MM.1S (cell line): ENCODE results near the gene IL22.

ENCODE experiments used
- EZH2 ChIP-seq: fragments of 300-600 bp; sonication (generic); optimal IDR thresholded peaks from 2 replicates; pipeline ENCODE3; 2017; ENCODE audit warnings: low read depth, mild to moderate bottlenecking, antibody characterized with exemption, low read length, mixed read lengths
- EZH2phosphoT487 ChIP-seq: fragments of 300-600 bp; sonication (generic); IDR thresholded peaks from 2 replicates; pipeline ENCODE4 v1.6.1; 2018; ENCODE audit warnings: antibody characterized with exemption, low read length
- TF ChIP-seq, protein P1 (sequence below): fragments of 300-600 bp; sonication (generic); IDR thresholded peaks from 2 replicates; pipeline ENCODE4 v1.5.1; 2016; ENCODE audit warnings: antibody characterized with exemption, low read length, mixed read lengths

DNA sequence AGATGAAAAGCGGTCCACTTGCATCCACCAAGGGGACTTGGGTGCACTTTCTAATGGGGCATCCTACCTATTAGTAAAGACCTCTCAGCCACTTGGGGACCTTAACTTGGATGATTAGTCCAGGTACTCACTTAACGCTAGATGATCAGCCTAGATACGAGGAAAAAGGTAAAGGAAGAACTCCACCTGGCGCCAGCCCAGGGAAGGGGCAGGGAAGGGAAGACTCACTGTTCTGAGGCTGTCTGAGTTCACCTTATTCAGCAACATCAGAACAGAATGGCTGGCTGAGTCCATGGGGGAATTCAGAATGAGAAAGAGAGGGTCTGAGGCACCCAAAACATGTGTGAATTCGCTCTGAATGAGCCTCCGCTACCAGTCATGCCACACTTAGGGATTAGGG lies 7.1 kb downstream of the IL22 start:
- TF ChIP-seq, protein P1, sequence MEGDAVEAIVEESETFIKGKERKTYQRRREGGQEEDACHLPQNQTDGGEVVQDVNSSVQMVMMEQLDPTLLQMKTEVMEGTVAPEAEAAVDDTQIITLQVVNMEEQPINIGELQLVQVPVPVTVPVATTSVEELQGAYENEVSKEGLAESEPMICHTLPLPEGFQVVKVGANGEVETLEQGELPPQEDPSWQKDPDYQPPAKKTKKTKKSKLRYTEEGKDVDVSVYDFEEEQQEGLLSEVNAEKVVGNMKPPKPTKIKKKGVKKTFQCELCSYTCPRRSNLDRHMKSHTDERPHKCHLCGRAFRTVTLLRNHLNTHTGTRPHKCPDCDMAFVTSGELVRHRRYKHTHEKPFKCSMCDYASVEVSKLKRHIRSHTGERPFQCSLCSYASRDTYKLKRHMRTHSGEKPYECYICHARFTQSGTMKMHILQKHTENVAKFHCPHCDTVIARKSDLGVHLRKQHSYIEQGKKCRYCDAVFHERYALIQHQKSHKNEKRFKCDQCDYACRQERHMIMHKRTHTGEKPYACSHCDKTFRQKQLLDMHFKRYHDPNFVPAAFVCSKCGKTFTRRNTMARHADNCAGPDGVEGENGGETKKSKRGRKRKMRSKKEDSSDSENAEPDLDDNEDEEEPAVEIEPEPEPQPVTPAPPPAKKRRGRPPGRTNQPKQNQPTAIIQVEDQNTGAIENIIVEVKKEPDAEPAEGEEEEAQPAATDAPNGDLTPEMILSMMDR: no peak
- TF ChIP-seq EZH2phosphoT487 (no peak), EZH2 (no peak)
